SK-N-SH treated with all-trans-retinoic acid at 6 μM for 48 hours (cell line): ENCODE data around the gene GCHFR.

ENCODE experiments used
- ATAC-seq: fragments of 200-7000 bp; cut with Tn5 transposase; 3 replicates; pipeline ENCODE4 v1.9.1; 2020; ENCODE audit warnings: mild to moderate bottlenecking, moderate library complexity
- ARNTL ChIP-seq: fragments of 450-650 bp; formaldehyde crosslinking; IDR thresholded peaks from 2 replicates; pipeline ENCODE4 v1.5.0; 2020; ENCODE audit warnings: low read depth, mild to moderate bottlenecking, moderate library complexity, borderline replicate concordance
- BACH2 ChIP-seq: fragments of 250-450 bp; sonication (Bioruptor Pico); IDR thresholded peaks from 2 replicates; pipeline ENCODE4 v1.9.0; 2021; ENCODE audit warnings: mild to moderate bottlenecking, borderline replicate concordance
- CSDC2 ChIP-seq: fragments of 250-450 bp; sonication (Bioruptor Pico); IDR thresholded peaks from 2 replicates; pipeline ENCODE4 v1.5.0; 2020; ENCODE audit warnings: mild to moderate bottlenecking, moderate library complexity
- ESRRG ChIP-seq: fragments of 250-450 bp; sonication (Bioruptor Pico); IDR thresholded peaks from 2 replicates; pipeline ENCODE4 v1.6.1; 2021; ENCODE audit warnings: mild to moderate bottlenecking
- GLIS3 ChIP-seq: fragments of 250-450 bp; sonication (Bioruptor Pico); IDR thresholded peaks from 2 replicates; pipeline ENCODE4 v1.5.0; 2020; ENCODE audit warnings: mild to moderate bottlenecking, moderate library complexity
- ISL1 ChIP-seq: fragments of 250-450 bp; sonication (Bioruptor Pico); IDR thresholded peaks from 2 replicates; pipeline ENCODE4 v2.1.2; 2022; ENCODE audit warnings: mild to moderate bottlenecking, moderate library complexity
- OSR1 ChIP-seq: fragments of 250-450 bp; sonication (Bioruptor Pico); IDR thresholded peaks from 2 replicates; pipeline ENCODE4 v1.8.0; 2022; ENCODE audit warnings: moderate library complexity, mild to moderate bottlenecking, inconsistent platforms
- PATZ1 ChIP-seq: fragments of 250-450 bp; sonication (Bioruptor Pico); IDR thresholded peaks from 2 replicates; pipeline ENCODE4 v1.8.0; 2020; ENCODE audit warnings: mild to moderate bottlenecking, moderate library complexity, borderline replicate concordance
- PPARA ChIP-seq: fragments of 250-450 bp; sonication (Bioruptor Pico); IDR thresholded peaks from 2 replicates; pipeline ENCODE4 v1.5.0; 2020; ENCODE audit warnings: mild to moderate bottlenecking, borderline replicate concordance
- RARB ChIP-seq: fragments of 250-450 bp; sonication (Bioruptor Pico); IDR thresholded peaks from 2 replicates; pipeline ENCODE4 v1.8.0; 2021; ENCODE audit warnings: mild to moderate bottlenecking, moderate library complexity
- SNAI2 ChIP-seq: fragments of 250-450 bp; sonication (Bioruptor Pico); IDR thresholded peaks from 2 replicates; pipeline ENCODE4 v1.5.0; 2020; ENCODE audit warnings: mild to moderate bottlenecking, moderate library complexity
- TCF4 ChIP-seq: fragments of 250-450 bp; sonication (Bioruptor Pico); IDR thresholded peaks from 2 replicates; pipeline ENCODE4 v1.8.0; 2021; ENCODE audit warnings: mild to moderate bottlenecking, moderate library complexity, borderline replicate concordance
- TOX ChIP-seq: fragments of 250-450 bp; sonication (Bioruptor Pico); IDR thresholded peaks from 2 replicates; pipeline ENCODE4 v1.8.0; 2021; ENCODE audit warnings: mild to moderate bottlenecking, moderate library complexity, borderline replicate concordance
- ZC3H10 ChIP-seq: fragments of 250-450 bp; sonication (Bioruptor Pico); IDR thresholded peaks from 2 replicates; pipeline ENCODE4 v1.5.1; 2021; ENCODE audit warnings: mild to moderate bottlenecking, moderate library complexity
- ZFP3 ChIP-seq: fragments of 250-450 bp; sonication (Bioruptor Pico); IDR thresholded peaks from 2 replicates; pipeline ENCODE4 v1.5.0; 2020; ENCODE audit warnings: mild to moderate bottlenecking, moderate library complexity
- ZFP30 ChIP-seq: fragments of 450-650 bp; formaldehyde crosslinking; IDR thresholded peaks from 2 replicates; pipeline ENCODE4 v1.5.0; 2022; ENCODE audit warnings: mild to moderate bottlenecking, moderate library complexity
- ZNF565 ChIP-seq: fragments of 450-650 bp; formaldehyde crosslinking; conservative IDR thresholded peaks from 2 replicates; pipeline ENCODE4 v1.5.0; 2020; ENCODE audit warnings: low read depth, mild to moderate bottlenecking, moderate library complexity
- ZNF8 ChIP-seq: fragments of 450-650 bp; formaldehyde crosslinking; IDR thresholded peaks from 2 replicates; pipeline ENCODE4 v1.5.0; 2020; ENCODE audit warnings: mild to moderate bottlenecking, moderate library complexity
- TF ChIP-seq, protein P1 (sequence below): fragments of 250-450 bp; sonication (Bioruptor Pico); IDR thresholded peaks from 2 replicates; pipeline ENCODE4 v1.5.0; 2020; ENCODE audit warnings: mild to moderate bottlenecking, moderate library complexity
- TF ChIP-seq, protein P2 (sequence below): fragments of 250-450 bp; sonication (Bioruptor Pico); IDR thresholded peaks from 2 replicates; pipeline ENCODE4 v1.5.1; 2020; ENCODE audit warnings: low read depth, mild to moderate bottlenecking, moderate library complexity

GCHFR gene

GRCh38 chr15:40775007-40775406 lies 11.1 kb downstream of the GCHFR start:
- TF ChIP-seq ESRRG (no peak), ZC3H10 (CRISPR knock-in tag) (no peak), RARB (CRISPR knock-in tag) (no peak), PATZ1 (CRISPR knock-in tag) (no peak), ISL1 (CRISPR knock-in tag) (no peak), ZFP3 (CRISPR knock-in tag) (no peak), ARNTL (no peak), PPARA (CRISPR knock-in tag) (no peak), TOX (CRISPR knock-in tag) (no peak), SNAI2 (CRISPR knock-in tag) (no peak), OSR1 (CRISPR knock-in tag) (no peak), ZFP30 (no peak), CSDC2 (CRISPR knock-in tag) (no peak), GLIS3 (no peak), ZNF8 (CRISPR knock-in tag) (no peak), BACH2 (no peak), ZNF565 (CRISPR knock-in tag) (no peak), TCF4 (no peak)
- TF ChIP-seq, protein P1, sequence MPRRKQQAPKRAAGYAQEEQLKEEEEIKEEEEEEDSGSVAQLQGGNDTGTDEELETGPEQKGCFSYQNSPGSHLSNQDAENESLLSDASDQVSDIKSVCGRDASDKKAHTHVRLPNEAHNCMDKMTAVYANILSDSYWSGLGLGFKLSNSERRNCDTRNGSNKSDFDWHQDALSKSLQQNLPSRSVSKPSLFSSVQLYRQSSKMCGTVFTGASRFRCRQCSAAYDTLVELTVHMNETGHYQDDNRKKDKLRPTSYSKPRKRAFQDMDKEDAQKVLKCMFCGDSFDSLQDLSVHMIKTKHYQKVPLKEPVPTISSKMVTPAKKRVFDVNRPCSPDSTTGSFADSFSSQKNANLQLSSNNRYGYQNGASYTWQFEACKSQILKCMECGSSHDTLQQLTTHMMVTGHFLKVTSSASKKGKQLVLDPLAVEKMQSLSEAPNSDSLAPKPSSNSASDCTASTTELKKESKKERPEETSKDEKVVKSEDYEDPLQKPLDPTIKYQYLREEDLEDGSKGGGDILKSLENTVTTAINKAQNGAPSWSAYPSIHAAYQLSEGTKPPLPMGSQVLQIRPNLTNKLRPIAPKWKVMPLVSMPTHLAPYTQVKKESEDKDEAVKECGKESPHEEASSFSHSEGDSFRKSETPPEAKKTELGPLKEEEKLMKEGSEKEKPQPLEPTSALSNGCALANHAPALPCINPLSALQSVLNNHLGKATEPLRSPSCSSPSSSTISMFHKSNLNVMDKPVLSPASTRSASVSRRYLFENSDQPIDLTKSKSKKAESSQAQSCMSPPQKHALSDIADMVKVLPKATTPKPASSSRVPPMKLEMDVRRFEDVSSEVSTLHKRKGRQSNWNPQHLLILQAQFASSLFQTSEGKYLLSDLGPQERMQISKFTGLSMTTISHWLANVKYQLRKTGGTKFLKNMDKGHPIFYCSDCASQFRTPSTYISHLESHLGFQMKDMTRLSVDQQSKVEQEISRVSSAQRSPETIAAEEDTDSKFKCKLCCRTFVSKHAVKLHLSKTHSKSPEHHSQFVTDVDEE (CRISPR knock-in tag) = no peak
- TF ChIP-seq, protein P2, sequence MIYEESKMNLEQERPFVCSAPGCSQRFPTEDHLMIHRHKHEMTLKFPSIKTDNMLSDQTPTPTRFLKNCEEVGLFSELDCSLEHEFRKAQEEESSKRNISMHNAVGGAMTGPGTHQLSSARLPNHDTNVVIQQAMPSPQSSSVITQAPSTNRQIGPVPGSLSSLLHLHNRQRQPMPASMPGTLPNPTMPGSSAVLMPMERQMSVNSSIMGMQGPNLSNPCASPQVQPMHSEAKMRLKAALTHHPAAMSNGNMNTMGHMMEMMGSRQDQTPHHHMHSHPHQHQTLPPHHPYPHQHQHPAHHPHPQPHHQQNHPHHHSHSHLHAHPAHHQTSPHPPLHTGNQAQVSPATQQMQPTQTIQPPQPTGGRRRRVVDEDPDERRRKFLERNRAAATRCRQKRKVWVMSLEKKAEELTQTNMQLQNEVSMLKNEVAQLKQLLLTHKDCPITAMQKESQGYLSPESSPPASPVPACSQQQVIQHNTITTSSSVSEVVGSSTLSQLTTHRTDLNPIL (CRISPR knock-in tag) = no peak
- no peak for ATAC-seq

DNA sequence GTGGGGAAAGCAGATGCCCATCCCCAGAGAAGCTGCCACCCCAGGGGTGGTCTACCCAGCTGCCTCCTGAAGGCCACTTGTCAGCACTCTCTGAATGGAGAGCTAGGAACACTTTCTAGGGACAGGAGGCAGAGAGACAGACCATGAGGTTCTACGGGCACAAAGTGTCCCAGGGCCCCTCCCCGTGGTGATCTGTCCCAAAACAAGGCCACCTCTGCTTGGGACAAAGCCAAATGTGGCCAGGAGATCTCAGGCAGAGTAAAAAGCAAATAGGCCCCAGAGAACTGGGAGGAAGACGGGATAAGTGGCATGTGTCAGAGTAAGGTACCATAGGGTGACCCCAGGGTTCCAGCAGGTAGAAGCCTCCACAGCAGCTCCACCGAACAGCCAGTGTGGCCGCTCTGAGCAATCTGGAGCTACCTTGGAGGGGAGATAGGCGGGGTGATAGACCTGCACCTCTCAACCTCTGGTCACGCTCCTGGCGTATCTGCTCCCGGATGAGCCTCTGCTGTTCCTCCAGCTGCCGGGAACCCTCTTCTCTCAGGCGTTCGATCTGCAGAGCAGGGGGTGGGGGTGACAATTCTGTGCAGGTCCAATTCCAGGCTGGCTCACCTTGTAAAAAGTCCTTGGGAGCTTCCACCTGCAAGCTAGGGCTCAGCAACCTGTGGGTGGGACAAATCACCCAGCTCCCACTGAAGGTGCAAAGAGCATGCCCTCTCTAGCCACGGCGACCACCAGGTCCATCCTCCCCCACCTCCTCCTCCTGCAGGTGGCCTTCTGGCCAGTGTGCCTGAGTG lies 12.1 kb downstream of the GCHFR start:
- no peak for ATAC-seq
- TF ChIP-seq ESRRG (no peak), ZNF565 (CRISPR knock-in tag) (no peak), PATZ1 (CRISPR knock-in tag) (no peak), TCF4 (no peak)
- TF ChIP-seq, protein P1 (CRISPR knock-in tag) = no peak
- TF ChIP-seq, all 23 proteins: peak for 0
